ENCODE results near the gene NMUR2.

DNA sequence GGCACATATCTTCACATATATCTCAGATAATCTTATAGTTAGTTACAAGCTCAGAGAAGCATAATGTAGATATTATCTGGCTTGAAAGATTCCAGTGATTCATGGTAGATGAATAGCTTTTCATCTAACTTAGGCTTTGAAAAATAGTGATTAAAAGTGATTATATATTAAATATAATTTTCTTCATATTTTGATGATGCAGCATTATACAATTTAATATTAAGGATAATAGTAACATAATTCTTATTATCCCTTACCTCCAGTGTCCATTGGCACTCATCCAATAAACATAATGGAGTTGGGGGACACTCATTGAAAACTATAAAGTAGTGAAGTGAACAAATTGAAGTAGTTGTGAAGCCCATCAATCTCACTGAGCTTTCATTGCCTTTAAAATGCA lies 35.8 kb downstream of the NMUR2 start:
- TF ChIP-seq, protein P1, sequence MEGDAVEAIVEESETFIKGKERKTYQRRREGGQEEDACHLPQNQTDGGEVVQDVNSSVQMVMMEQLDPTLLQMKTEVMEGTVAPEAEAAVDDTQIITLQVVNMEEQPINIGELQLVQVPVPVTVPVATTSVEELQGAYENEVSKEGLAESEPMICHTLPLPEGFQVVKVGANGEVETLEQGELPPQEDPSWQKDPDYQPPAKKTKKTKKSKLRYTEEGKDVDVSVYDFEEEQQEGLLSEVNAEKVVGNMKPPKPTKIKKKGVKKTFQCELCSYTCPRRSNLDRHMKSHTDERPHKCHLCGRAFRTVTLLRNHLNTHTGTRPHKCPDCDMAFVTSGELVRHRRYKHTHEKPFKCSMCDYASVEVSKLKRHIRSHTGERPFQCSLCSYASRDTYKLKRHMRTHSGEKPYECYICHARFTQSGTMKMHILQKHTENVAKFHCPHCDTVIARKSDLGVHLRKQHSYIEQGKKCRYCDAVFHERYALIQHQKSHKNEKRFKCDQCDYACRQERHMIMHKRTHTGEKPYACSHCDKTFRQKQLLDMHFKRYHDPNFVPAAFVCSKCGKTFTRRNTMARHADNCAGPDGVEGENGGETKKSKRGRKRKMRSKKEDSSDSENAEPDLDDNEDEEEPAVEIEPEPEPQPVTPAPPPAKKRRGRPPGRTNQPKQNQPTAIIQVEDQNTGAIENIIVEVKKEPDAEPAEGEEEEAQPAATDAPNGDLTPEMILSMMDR (conservative IDR thresholded peaks at IDR 0.05), result no peak
- no peak for TF ChIP-seq EZH2 (IDR thresholded peaks at IDR 0.05; ENCODE audit: low read depth)
